Tibial nerve (tissue), 4 donors: ENCODE measurements around the gene ASPM.

Source experiments
- EP300 ChIP-seq, 2 donors: sonication (generic); formaldehyde crosslinking; IDR thresholded peaks; one replicate each; pipeline ENCODE4 v1.6.1; 2017; ENCODE audit warnings: antibody characterized with exemption in 2 of 2, mild to moderate bottlenecking in 1 of 2
- POLR2A ChIP-seq, 2 donors: fragments of 450-650 bp; IDR thresholded peaks; one replicate each; pipeline ENCODE4 v1.6.1; 2017; ENCODE audit warnings: antibody characterized with exemption in 2 of 2, mild to moderate bottlenecking in 2 of 2, moderate library complexity in 2 of 2
- TF ChIP-seq, protein P1 (sequence below), 5 experiments: fragments of 200-600 bp in 3 of 5; fragments of 450-650 bp in 2 of 5; sonication (generic) in 3 of 5; IDR thresholded peaks; one replicate each; pipeline ENCODE4 v1.5.1; 2016 to 2019; ENCODE audit warnings: antibody characterized with exemption in 5 of 5, mild to moderate bottlenecking in 3 of 5, moderate library complexity in 2 of 5

DNA sequence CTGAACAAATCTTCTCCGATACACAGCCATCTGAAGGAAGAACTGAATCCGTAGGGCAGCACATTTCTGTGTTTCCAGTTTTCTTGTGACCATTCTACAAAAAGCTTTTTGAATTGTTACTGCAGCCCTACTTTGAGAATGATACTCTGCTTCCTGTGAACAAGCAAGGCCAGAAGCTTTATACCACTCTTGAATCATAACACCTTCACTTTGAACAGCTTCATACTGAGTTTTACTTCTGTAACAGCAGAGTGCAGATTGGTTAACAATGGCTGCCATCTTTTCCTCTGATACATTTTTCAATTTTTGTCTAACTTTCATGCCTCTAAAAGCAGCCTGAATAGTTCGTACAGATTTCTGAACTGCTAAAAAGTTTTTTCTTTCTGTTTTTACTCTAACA, 45.8 kb downstream of the ASPM start:
- TF ChIP-seq EP300 (IDR thresholded peaks at IDR 0.05), result no peak
- TF ChIP-seq, protein P1, sequence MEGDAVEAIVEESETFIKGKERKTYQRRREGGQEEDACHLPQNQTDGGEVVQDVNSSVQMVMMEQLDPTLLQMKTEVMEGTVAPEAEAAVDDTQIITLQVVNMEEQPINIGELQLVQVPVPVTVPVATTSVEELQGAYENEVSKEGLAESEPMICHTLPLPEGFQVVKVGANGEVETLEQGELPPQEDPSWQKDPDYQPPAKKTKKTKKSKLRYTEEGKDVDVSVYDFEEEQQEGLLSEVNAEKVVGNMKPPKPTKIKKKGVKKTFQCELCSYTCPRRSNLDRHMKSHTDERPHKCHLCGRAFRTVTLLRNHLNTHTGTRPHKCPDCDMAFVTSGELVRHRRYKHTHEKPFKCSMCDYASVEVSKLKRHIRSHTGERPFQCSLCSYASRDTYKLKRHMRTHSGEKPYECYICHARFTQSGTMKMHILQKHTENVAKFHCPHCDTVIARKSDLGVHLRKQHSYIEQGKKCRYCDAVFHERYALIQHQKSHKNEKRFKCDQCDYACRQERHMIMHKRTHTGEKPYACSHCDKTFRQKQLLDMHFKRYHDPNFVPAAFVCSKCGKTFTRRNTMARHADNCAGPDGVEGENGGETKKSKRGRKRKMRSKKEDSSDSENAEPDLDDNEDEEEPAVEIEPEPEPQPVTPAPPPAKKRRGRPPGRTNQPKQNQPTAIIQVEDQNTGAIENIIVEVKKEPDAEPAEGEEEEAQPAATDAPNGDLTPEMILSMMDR (IDR thresholded peaks at IDR 0.05), result no peak
- TF ChIP-seq POLR2A (IDR thresholded peaks at IDR 0.05), result no peak
